SK-N-SH treated with all-trans-retinoic acid at 6 μM for 48 hours (cell line): Measurements from ENCODE around the gene TRMT13.

Source experiments
- CSDC2 ChIP-seq: fragments of 250-450 bp; sonication (Bioruptor Pico); IDR thresholded peaks from 2 replicates; pipeline ENCODE4 v1.5.0; 2020; ENCODE audit warnings: mild to moderate bottlenecking, moderate library complexity
- PPARA ChIP-seq: fragments of 250-450 bp; sonication (Bioruptor Pico); IDR thresholded peaks from 2 replicates; pipeline ENCODE4 v1.5.0; 2020; ENCODE audit warnings: mild to moderate bottlenecking, borderline replicate concordance
- TCF4 ChIP-seq: fragments of 250-450 bp; sonication (Bioruptor Pico); IDR thresholded peaks from 2 replicates; pipeline ENCODE4 v1.8.0; 2021; ENCODE audit warnings: mild to moderate bottlenecking, moderate library complexity, borderline replicate concordance
- TOX ChIP-seq: fragments of 250-450 bp; sonication (Bioruptor Pico); IDR thresholded peaks from 2 replicates; pipeline ENCODE4 v1.8.0; 2021; ENCODE audit warnings: mild to moderate bottlenecking, moderate library complexity, borderline replicate concordance
- ZFP3 ChIP-seq: fragments of 250-450 bp; sonication (Bioruptor Pico); IDR thresholded peaks from 2 replicates; pipeline ENCODE4 v1.5.0; 2020; ENCODE audit warnings: mild to moderate bottlenecking, moderate library complexity
- ZNF70 ChIP-seq: fragments of 450-650 bp; formaldehyde crosslinking; IDR thresholded peaks from 2 replicates; pipeline ENCODE4 v1.5.0; 2020; ENCODE audit warnings: mild to moderate bottlenecking, moderate library complexity

GRCh38 chr1:100164216-100164615 is 31.3 kb downstream of the TRMT13 start:
- TF ChIP-seq ZNF70 (CRISPR knock-in tag) (no peak), TOX (CRISPR knock-in tag) (no peak), ZFP3 (CRISPR knock-in tag) (no peak), TCF4 (CRISPR knock-in tag) (no peak), PPARA (no peak), CSDC2 (CRISPR knock-in tag) (no peak)
